ENCODE measurements around the gene TMA7. TPM values are rescaled to one million over a fixed set of nuclear protein-coding genes. Genes with fewer than 3 reads are reported as not detected.

The TMA7 gene
- polyA plus RNA-seq, 2 of the 4 experiments (the other 2 are of a cell fraction) = 303 to 417 TPM

- Histone ChIP-seq H3K4me3 (no peak overlapping the region), H3K9me3 (no peaks in the 10 kb centered on the region), H3K27ac (no peak overlapping the region), H3K4me2 (no peak overlapping the region), H3K4me1 (peaks cover 16% of the 10 kb centered on the region)
- no peak for TF ChIP-seq MYC (IDR thresholded peaks at IDR 0.05; ENCODE audit: borderline replicate concordance, low read length)
- TF ChIP-seq CBX8 (IDR thresholded peaks at IDR 0.05) = no peak
- TF ChIP-seq ZC3H11A (IDR thresholded peaks at IDR 0.05) = no peak
- TF ChIP-seq NPAS2 (CRISPR knock-in tag; IDR thresholded peaks at IDR 0.05; ENCODE audit: borderline replicate concordance) = no peak
- no peak for TF ChIP-seq CHD4 (IDR thresholded peaks at IDR 0.05; ENCODE audit: borderline replicate concordance)
- no peak for TF ChIP-seq RFX5 (IDR thresholded peaks at IDR 0.05)
- no peak for TF ChIP-seq POLR2A (IDR thresholded peaks at IDR 0.05; ENCODE audit: low read length)
- no peak for TF ChIP-seq FOSB (CRISPR knock-in tag; IDR thresholded peaks at IDR 0.05)
- no peak for TF ChIP-seq SREBF2 (IDR thresholded peaks at IDR 0.05)
- TF ChIP-seq ATOH8 (CRISPR knock-in tag; IDR thresholded peaks at IDR 0.05; ENCODE audit: low read depth) = no peak
- no peak for TF ChIP-seq HDAC2 (IDR thresholded peaks at IDR 0.05)
- TF ChIP-seq, protein P1, sequence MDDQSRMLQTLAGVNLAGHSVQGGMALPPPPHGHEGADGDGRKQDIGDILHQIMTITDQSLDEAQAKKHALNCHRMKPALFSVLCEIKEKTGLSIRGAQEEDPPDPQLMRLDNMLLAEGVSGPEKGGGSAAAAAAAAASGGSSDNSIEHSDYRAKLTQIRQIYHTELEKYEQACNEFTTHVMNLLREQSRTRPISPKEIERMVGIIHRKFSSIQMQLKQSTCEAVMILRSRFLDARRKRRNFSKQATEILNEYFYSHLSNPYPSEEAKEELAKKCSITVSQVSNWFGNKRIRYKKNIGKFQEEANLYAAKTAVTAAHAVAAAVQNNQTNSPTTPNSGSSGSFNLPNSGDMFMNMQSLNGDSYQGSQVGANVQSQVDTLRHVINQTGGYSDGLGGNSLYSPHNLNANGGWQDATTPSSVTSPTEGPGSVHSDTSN (IDR thresholded peaks at IDR 0.05) = no peak
- no peak for TF ChIP-seq SMC3 (IDR thresholded peaks at IDR 0.05)
- no peak for TF ChIP-seq JUNB (IDR thresholded peaks at IDR 0.05)
- no peak for TF ChIP-seq FOSL2 (IDR thresholded peaks at IDR 0.05)
- TF ChIP-seq FOSL2 (CRISPR knock-in tag; IDR thresholded peaks at IDR 0.05) = no peak
- TF ChIP-seq, protein P2, sequence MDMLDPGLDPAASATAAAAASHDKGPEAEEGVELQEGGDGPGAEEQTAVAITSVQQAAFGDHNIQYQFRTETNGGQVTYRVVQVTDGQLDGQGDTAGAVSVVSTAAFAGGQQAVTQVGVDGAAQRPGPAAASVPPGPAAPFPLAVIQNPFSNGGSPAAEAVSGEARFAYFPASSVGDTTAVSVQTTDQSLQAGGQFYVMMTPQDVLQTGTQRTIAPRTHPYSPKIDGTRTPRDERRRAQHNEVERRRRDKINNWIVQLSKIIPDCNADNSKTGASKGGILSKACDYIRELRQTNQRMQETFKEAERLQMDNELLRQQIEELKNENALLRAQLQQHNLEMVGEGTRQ (IDR thresholded peaks at IDR 0.05) = no peak
- no peak for TF ChIP-seq CEBPB (IDR thresholded peaks at IDR 0.05)
- TF ChIP-seq HOXB5 (CRISPR knock-in tag; IDR thresholded peaks at IDR 0.05) = no peak
- no peak for TF ChIP-seq NR3C1 (IDR thresholded peaks at IDR 0.05)
- WGBS (ENCODE audit: missing lambda C conversion rate) = no CpG with 5 or more reads among the region's 3 CpGs
- FAIRE-seq = no peak
- DNase-seq (ENCODE audit: low read depth in 1 of 2, low spot score in 1 of 2) = no peak
- CTCF ChIA-PET = interaction anchor here (3.1 to 31.5 kb wide), 2 partner anchors 9 to 22 kb away, joined by 13 to 488 read pairs; partner anchors contain the start of gene PLXNB1
- POLR2A ChIA-PET = no interaction called here
- ATAC-seq = peak in 1 of 2 experiments; percentile 48; a peak in 3 of 6 replicates
Measured at GRCh38 chr3:48422272-48422671, 17.8 kb upstream of the TMA7 start.

DNA sequence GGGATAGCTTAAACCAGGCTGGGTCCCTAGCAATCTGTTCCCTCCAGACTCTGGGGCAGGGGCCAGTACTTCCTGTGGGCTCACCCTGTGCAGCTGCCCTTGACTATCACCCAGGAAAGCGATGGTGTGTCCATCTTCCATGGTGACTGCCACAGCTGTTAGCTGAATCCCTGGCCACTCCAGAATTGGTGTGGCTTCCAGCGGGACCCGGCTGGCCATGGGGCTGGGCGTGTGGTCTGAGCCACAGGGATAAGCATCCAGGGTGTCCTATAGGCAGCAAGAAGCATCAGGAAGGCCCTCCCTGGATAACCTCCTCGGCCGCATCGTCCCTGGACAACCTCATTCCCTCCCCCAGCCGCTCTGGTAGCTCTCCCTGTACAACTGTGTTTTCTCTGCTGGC, 17.4 kb upstream of the TMA7 start:
- DNase-seq (ENCODE audit: low read depth in 1 of 2, low spot score in 1 of 2) = no peak
- POLR2A ChIA-PET = no interaction called here
- FAIRE-seq = no peak
- H3K4me3 ChIP-seq = no peak overlapping the region
- no peak for TF ChIP-seq HOXB13 (CRISPR knock-in tag; IDR thresholded peaks at IDR 0.05; ENCODE audit: low read depth)
- no peak for TF ChIP-seq PHF8 (IDR thresholded peaks at IDR 0.05; ENCODE audit: borderline replicate concordance, low read depth)
- TF ChIP-seq NPAS2 (CRISPR knock-in tag; IDR thresholded peaks at IDR 0.05; ENCODE audit: borderline replicate concordance) = no peak
- TF ChIP-seq, protein P1 (IDR thresholded peaks at IDR 0.05) = no peak
- no peak for TF ChIP-seq SMC3 (IDR thresholded peaks at IDR 0.05)
- TF ChIP-seq MAZ (IDR thresholded peaks at IDR 0.05; ENCODE audit: borderline replicate concordance, low read depth, low read length) = no peak
- TF ChIP-seq, protein P3, sequence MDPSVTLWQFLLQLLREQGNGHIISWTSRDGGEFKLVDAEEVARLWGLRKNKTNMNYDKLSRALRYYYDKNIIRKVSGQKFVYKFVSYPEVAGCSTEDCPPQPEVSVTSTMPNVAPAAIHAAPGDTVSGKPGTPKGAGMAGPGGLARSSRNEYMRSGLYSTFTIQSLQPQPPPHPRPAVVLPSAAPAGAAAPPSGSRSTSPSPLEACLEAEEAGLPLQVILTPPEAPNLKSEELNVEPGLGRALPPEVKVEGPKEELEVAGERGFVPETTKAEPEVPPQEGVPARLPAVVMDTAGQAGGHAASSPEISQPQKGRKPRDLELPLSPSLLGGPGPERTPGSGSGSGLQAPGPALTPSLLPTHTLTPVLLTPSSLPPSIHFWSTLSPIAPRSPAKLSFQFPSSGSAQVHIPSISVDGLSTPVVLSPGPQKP (IDR thresholded peaks at IDR 0.05; ENCODE audit: low read depth, low read length) = no peak
- H3K4me2 ChIP-seq = no peak overlapping the region
- peaks cover 20% of the 10 kb centered on the region for H3K4me1 ChIP-seq
- H3K27ac ChIP-seq = no peak overlapping the region
- no peaks in the 10 kb centered on the region for H3K9me3 ChIP-seq
- 96% methylated on average over 4 of the region's 8 CpGs for WGBS (ENCODE audit: missing lambda C conversion rate)
- CTCF ChIA-PET = interaction anchor here (1.8 to 31.5 kb wide), 3 partner anchors 9 to 149 kb away, joined by 4 to 488 read pairs (median 13); partner anchors contain the start of gene PLXNB1
- ATAC-seq = no peak
